Measurements from ENCODE around the gene CTSZ.

CTSZ gene

DNA sequence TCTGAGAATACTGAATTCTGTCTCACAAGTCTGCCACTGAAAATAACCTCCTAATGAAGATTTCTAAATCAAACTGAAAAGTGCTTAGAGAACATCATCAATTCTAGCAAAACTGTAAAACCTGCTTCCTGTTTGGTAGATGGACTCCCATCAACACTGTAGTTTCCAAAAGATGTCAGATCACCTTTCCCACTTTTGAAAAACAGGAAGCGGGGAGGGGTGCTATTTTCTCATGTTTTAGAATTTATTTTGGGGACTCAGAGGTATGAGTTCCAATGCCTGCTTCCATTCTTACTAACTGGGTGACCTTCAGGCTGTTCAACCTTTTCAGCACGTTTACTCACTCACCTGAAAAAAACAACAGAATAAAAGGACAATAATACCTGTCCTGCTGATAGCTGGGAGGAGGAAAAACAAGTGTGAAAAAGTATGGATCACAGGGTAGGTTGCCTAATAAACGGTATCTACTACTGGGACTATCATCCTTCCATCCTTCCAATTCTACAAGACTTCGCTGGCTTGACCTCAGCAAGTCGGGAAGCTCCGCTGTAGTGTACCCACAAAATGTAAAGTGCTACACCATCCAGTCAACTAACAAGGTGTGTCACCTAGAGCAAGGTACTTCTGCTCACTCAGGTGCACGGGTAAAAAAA, 24.0 kb upstream of the CTSZ start:
- peak overlapping the region; percentile 82 for H3K4me3 ChIP-seq (ENCODE audit: low read depth, low read length)
- peak; percentile 29 for DNase-seq (ENCODE audit: low read depth)
- no peak for TF ChIP-seq CTCF (IDR thresholded peaks at IDR 0.05; ENCODE audit: low read depth, low read length)
- TF ChIP-seq MYC (IDR thresholded peaks at IDR 0.05; ENCODE audit: low read depth, low read length), result no peak
- TF ChIP-seq MAX (IDR thresholded peaks at IDR 0.05; ENCODE audit: low read depth, low read length), result no peak
- no peak for TF ChIP-seq POLR2A (IDR thresholded peaks at IDR 0.05; ENCODE audit: extremely low read depth, insufficient read length)

DNA sequence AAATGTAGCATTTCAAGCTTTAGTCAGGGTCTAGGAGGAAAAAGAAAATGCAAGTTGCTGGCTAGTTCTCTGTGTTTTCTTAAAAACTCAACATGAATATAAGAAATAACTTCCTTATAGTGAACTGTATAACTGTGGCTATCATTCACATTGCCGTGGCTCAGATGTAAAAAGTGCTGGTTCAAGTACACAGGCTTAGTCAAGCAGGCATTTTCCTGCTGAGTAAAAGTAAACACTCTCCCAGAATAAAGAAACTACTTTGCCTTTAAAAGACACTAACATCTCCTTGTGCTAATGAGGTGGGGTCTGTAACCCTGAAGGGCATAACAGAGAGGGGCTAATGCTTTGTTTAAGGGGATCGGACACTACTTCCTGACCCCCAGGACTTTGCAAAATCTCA, 21.8 kb upstream of the CTSZ start:
- peak overlapping the region; percentile 82 for H3K4me3 ChIP-seq (ENCODE audit: low read depth, low read length)
- no peak for DNase-seq (ENCODE audit: low read depth)
- TF ChIP-seq MYC (IDR thresholded peaks at IDR 0.05; ENCODE audit: low read depth, low read length), result no peak
- no peak for TF ChIP-seq CTCF (IDR thresholded peaks at IDR 0.05; ENCODE audit: low read depth, low read length)
- TF ChIP-seq POLR2A (IDR thresholded peaks at IDR 0.05; ENCODE audit: extremely low read depth, insufficient read length), result no peak
- TF ChIP-seq MAX (IDR thresholded peaks at IDR 0.05; ENCODE audit: low read depth, low read length), result no peak

- DNase-seq (ENCODE audit: low read depth), result no peak
These were observed 20.8 kb upstream of the CTSZ start for GRCh38 chr20:59027741-59028320.

DNA sequence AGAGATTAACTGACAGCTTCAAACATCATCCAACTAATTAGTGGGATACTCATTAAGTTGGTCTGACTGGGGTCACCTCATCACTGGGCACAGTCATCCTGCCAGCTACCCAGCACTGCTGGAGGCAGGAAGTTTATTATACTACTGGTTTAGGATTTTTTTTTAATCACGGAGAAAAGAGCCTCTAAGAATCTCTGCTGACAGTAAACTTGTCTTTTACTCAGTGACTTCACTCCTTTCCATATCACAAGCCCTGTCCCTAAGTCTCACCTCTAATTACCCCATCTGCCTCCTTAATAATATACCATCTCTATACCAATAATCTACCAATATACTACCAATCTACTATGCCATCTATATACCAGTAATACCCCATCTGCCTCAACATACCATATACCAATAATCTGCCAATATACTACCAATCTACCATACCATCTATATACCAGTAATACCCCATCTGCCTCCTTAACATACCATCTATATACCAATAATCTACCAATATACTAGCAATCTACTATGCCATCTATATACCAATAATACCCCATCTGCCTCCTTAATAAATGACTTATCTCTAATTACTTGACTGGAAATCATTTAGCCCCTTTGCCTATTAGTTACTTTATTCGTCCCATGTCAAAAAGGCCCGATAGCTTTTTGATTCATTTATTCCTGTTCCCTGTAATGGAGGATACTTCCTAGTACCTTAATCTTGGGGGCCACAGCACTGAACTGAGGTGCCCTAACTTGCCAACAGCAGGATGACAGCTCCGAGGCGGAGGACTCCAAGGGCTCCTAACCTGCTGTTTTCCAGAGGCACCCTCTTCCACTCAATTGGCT, 20.1 kb upstream of the CTSZ start:
- DNase-seq (ENCODE audit: low read depth), result no peak
- peak overlapping the region; percentile 4 for H3K4me3 ChIP-seq (ENCODE audit: low read depth, low read length)
- TF ChIP-seq CTCF (IDR thresholded peaks at IDR 0.05; ENCODE audit: low read depth, low read length) (no peak), MAX (IDR thresholded peaks at IDR 0.05; ENCODE audit: low read depth, low read length) (no peak), MYC (IDR thresholded peaks at IDR 0.05; ENCODE audit: low read depth, low read length) (no peak), POLR2A (IDR thresholded peaks at IDR 0.05; ENCODE audit: extremely low read depth, insufficient read length) (no peak)

More at GRCh38 chr20:59027741-59028320, 20.8 kb upstream of the CTSZ start:
- TF ChIP-seq CTCF (IDR thresholded peaks at IDR 0.05; ENCODE audit: low read depth, low read length), result no peak
- no peak for TF ChIP-seq POLR2A (IDR thresholded peaks at IDR 0.05; ENCODE audit: extremely low read depth, insufficient read length)
- TF ChIP-seq MYC (IDR thresholded peaks at IDR 0.05; ENCODE audit: low read depth, low read length), result no peak
- no peak for TF ChIP-seq MAX (IDR thresholded peaks at IDR 0.05; ENCODE audit: low read depth, low read length)
- peak overlapping the region; percentile 10 for H3K4me3 ChIP-seq (ENCODE audit: low read depth, low read length)

DNA sequence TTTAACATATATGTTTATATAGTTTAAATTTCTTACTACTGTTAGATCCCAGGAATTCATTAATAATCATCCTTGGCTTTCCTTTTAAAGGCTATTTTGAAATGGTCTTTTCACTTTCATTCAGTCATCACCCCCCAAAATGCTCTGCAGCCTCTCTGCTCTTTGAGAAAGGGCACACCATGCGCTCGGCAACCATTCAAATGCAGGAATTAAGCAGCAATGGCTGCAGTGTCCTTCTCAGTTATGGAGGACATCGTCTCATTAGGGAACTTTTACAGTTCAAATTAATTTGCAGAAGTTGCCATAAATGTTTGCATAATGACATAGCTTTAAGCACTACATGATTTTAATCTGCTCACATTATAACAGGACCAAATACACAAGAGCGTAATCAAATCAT, 18.5 kb upstream of the CTSZ start:
- no peak overlapping the region for H3K4me3 ChIP-seq (ENCODE audit: low read depth, low read length)
- DNase-seq (ENCODE audit: low read depth), result no peak
- TF ChIP-seq POLR2A (IDR thresholded peaks at IDR 0.05; ENCODE audit: extremely low read depth, insufficient read length), result no peak
- no peak for TF ChIP-seq MYC (IDR thresholded peaks at IDR 0.05; ENCODE audit: low read depth, low read length)
- TF ChIP-seq MAX (IDR thresholded peaks at IDR 0.05; ENCODE audit: low read depth, low read length), result no peak

All from NB4 (cell line).